ENCODE measurements around the gene CSRP2. TPM values are rescaled to one million over a fixed set of nuclear protein-coding genes. Genes with fewer than 3 reads are reported as not detected.

CSRP2 gene
- total RNA-seq, 2 experiments from 2014 or later: 0.63 to 4.3 TPM

- intact Hi-C loops (cut with micrococcal nuclease; ENCODE audit: unreplicated experiment): no loop called here
- ChIA-PET POLR2A (interaction anchor here (0.6 to 1.0 kb wide), 3 partner anchors 20 to 925 kb away, joined by 3 read pairs; no protein-coding TSS in a partner anchor), CTCF (ENCODE audit: unreplicated experiment) (no interaction called here)
- Histone ChIP-seq H3K4me3 (ENCODE audit: low read depth, low read length, poor library complexity, severe bottlenecking) (no peak overlapping the region), H3K4me1 (ENCODE audit: insufficient read depth, low read length, poor library complexity, severe bottlenecking) (no peaks in the 10 kb centered on the region), H3K9me3 (ENCODE audit: low read length) (no peaks in the 10 kb centered on the region), H3K36me3 (ENCODE audit: insufficient read depth, low read length) (no peaks in the 10 kb centered on the region), H4K20me1 (ENCODE audit: insufficient read depth, low read length) (no peaks in the 10 kb centered on the region), H3K4me2 (ENCODE audit: low read length) (no peak overlapping the region), H3K9me2 (ENCODE audit: insufficient read depth, low read length) (no peaks in the 10 kb centered on the region), H3K79me2 (ENCODE audit: insufficient read depth, low read depth, low read length) (no peaks in the 10 kb centered on the region), H3K27ac (ENCODE audit: low read depth, low read length, poor library complexity, severe bottlenecking) (no peak overlapping the region), H2AFZ (ENCODE audit: low read length) (no peak overlapping the region)
- DNase-seq (ENCODE audit: low spot score): no peak
- BruUV-seq (replicated peaks): no TSS peak
- TF ChIP-seq EZH2phosphoT487 (IDR thresholded peaks at IDR 0.05; ENCODE audit: borderline replicate concordance, low read depth, low read length): no peak
- no peak for TF ChIP-seq CTCF (conservative IDR thresholded peaks at IDR 0.05; ENCODE audit: low read length)
Observed at GRCh38 chr12:76915361-76916169, 36.7 kb upstream of the CSRP2 start.

GRCh38 chr12:76914102-76914859 lies 35.5 kb upstream of the CSRP2 start:
- TF ChIP-seq EZH2phosphoT487 (IDR thresholded peaks at IDR 0.05; ENCODE audit: borderline replicate concordance, low read depth, low read length) (no peak), CTCF (conservative IDR thresholded peaks at IDR 0.05; ENCODE audit: low read length) (no peak)
- Histone ChIP-seq H3K4me1 (ENCODE audit: insufficient read depth, low read length, poor library complexity, severe bottlenecking) (no peaks in the 10 kb centered on the region), H3K9me3 (ENCODE audit: low read length) (no peaks in the 10 kb centered on the region), H3K9me2 (ENCODE audit: insufficient read depth, low read length) (no peaks in the 10 kb centered on the region), H3K36me3 (ENCODE audit: insufficient read depth, low read length) (no peaks in the 10 kb centered on the region), H4K20me1 (ENCODE audit: insufficient read depth, low read length) (no peaks in the 10 kb centered on the region), H3K27ac (ENCODE audit: low read depth, low read length, poor library complexity, severe bottlenecking) (no peak overlapping the region), H3K79me2 (ENCODE audit: insufficient read depth, low read depth, low read length) (no peaks in the 10 kb centered on the region), H3K4me2 (ENCODE audit: low read length) (no peak overlapping the region), H3K4me3 (ENCODE audit: low read depth, low read length, poor library complexity, severe bottlenecking) (no peak overlapping the region), H2AFZ (ENCODE audit: low read length) (no peak overlapping the region)
- no peak for DNase-seq (ENCODE audit: low spot score)
- intact Hi-C loops (cut with micrococcal nuclease; ENCODE audit: unreplicated experiment): no loop called here
- ChIA-PET POLR2A (no interaction called here), CTCF (ENCODE audit: unreplicated experiment) (no interaction called here)
- no TSS peak for BruUV-seq (replicated peaks)

DNA sequence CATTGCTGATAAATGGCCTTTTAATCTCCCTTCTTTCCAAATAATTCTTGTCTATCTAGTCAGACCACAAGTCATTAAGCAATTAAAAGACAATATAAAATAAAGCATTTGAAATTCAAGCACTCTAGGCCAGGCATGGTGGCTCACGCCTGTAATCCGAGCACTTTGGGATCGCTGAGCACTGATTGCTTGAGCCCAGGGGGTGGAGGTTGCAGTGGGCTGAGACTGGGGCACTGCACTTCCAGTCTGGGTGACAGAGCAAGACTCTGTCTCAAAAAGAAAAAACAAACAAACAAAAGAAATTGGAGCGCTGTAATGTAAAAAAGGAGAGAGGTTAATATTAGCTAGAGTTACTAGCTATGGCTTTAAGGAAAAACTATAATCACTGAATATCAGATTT lies 30.5 kb upstream of the CSRP2 start:
- no peak overlapping the region for H2AFZ ChIP-seq (ENCODE audit: low read length)
- H3K4me2 ChIP-seq (ENCODE audit: low read length): no peak overlapping the region
- no peak overlapping the region for H3K27ac ChIP-seq (ENCODE audit: low read depth, low read length, poor library complexity, severe bottlenecking)
- intact Hi-C loops (cut with micrococcal nuclease; ENCODE audit: unreplicated experiment): no loop called here
- ChIA-PET CTCF (ENCODE audit: unreplicated experiment) (no interaction called here), POLR2A (no interaction called here)
- H3K4me1 ChIP-seq (ENCODE audit: insufficient read depth, low read length, poor library complexity, severe bottlenecking): no peaks in the 10 kb centered on the region
- no peak overlapping the region for H3K4me3 ChIP-seq (ENCODE audit: low read depth, low read length, poor library complexity, severe bottlenecking)
- H3K9me2 ChIP-seq (ENCODE audit: insufficient read depth, low read length): no peaks in the 10 kb centered on the region
- no peaks in the 10 kb centered on the region for H3K36me3 ChIP-seq (ENCODE audit: insufficient read depth, low read length)
- TF ChIP-seq CTCF (conservative IDR thresholded peaks at IDR 0.05; ENCODE audit: low read length): no peak
- no peak for TF ChIP-seq EZH2phosphoT487 (IDR thresholded peaks at IDR 0.05; ENCODE audit: borderline replicate concordance, low read depth, low read length)
- H3K79me2 ChIP-seq (ENCODE audit: insufficient read depth, low read depth, low read length): no peaks in the 10 kb centered on the region
- no TSS peak for BruUV-seq (replicated peaks)
- no peak for DNase-seq (ENCODE audit: low spot score)
- H3K9me3 ChIP-seq (ENCODE audit: low read length): no peaks in the 10 kb centered on the region
- H4K20me1 ChIP-seq (ENCODE audit: insufficient read depth, low read length): no peaks in the 10 kb centered on the region

Data from OCI-LY7 (cell line).